ENCODE data around the gene PPIP5K2.

PPIP5K2 gene

GRCh38 chr5:103255691-103256090, 135.6 kb downstream of the PPIP5K2 start:
- no peak for DNase-seq

- no peak for DNase-seq
Observed at GRCh38 chr5:103256178-103256577, 136.1 kb downstream of the PPIP5K2 start.

DNA sequence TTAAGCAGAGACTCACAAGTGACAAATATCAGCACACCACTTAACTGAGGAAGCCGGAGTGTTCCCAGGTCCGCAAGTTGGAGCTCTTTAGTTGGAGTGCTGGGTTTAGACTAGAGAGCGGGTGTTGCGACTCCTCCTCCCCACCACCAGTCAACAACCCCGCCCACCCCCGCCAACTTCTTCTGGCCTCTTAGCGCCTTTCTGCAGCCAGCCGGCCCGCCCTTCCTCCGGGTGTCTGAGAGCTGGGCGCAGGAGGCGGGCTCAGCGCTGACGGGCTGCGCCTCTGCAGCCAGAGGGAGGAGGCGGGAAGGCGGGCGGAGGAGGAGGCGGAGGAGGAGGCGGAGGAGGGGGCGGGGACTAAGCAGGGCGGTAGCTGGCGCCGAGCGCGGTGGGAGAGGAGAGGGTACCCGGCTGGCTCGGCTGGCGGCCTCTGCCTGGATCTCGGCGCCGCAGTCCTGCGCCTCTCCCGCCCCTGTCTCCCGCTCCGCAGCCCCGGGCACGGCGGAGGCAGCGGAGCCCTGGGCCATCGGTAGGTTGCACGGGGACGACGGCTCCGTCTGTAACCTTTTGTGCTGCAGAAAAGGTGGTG, 138.4 kb downstream of the PPIP5K2 start, which contains the start of gene MACIR:
TSS of gene MACIR (plus strand) at position 396 of the 589 bp plus-strand sequence. CDS start 17,157 bp downstream, outside the sequence.
- DNase-seq: peak; percentile 90 to 95 (median 94)

DNA sequence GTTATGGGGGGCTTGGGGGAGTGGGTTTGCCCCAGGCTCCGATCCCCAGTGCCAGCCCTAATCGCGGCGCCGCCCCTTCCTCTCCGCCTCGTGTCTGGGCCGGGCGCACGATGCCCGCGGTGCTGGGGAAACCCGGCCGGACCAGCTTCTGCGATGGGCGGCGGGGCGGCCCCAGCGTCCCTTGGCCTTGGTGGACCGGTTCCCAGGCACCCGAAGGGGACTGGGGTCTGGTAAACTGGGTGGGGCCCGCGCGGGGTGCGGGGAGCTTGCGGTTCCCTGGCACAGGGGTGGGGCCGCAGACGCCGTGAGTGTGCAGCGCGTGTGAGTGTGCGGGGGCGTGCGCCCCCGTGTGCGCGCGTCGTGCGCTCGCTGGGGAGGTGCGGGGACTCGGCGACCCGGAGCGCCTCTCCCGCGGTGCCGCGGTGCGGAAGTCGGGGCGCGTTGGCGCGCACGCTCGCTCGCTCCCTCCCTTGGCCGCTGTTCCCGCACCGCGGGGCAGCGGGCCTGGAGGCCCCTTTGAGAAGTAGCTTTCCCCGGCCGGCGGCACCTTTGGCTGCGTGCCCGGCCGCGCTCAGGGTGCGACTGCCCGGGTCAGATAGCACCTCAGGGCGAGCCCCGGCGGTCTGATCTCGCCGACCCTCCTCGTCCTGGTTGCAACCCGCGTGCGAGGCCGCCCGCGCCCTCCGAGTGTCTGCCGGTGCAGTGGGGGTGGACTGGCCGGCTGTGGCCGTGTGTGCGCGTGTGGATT, 139.0 kb downstream of the PPIP5K2 start:
- DNase-seq: peak; percentile 55 to 90 (median 90)

DNA sequence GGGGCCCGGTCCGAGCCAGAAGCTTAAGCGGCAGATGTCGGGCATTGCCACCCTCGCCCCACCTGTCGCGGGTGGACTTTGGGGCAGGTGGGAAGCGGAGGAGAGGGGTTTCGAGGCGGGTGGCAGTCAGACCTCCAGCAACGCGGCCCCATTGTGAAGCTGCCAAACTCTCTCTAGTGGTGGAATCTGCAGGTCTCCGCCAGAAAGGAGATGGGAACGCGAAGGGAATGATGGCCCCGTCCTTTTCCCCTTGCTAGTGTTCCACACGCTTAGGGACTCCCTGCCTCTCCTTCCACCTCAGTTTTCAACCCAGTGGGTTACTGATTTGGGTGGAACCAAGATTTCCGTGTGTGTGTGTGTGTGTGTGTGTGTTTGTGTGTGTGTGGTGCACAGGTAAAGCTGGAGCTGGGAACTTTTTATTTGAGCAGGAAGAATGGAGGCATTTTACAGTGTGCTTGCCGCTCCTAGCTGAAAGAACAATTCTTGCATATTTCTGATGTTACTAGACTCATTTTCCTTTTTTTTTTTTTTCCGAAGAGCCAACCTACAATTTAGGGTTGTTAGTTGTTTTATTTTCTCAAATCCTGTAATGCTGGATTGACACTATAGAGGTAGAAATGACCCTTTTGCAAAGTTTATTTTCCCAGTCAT, 139.7 kb downstream of the PPIP5K2 start:
- DNase-seq: peak; percentile 18 to 73 (median 63)

GRCh38 chr5:103260951-103261350, 140.8 kb downstream of the PPIP5K2 start:
- DNase-seq: peak in 1 of 3 experiments; percentile 3

Measured in NCI-H1417 (cell line).